ENCODE measurements around the gene ZNF438.
"Not testable (repeated sequence)": the region's sequence is repeated elsewhere in the genome, so short reads cannot be mapped to it uniquely, and the experiment has no call there.

ZNF438 gene

DNA sequence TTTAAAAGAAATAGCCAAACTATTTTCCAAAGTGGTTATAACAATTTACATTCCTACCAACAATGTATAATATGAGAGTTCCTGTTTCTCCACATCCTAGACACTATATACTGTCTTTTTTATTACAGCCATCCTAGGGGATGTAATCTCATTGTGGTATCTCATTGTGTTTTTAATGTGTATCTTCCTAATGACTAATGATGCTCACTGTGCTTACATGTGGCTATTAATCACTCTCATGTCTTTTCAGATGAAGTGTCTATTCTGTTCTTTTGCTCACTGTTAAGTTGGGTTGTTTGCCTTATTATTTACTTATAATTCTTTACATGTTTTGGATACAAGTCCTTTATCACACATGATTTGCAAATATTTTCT lies 71.8 kb downstream of the ZNF438 start:
- in situ Hi-C loops (cut with HindIII; ENCODE audit: low pct_ligation_motif_present, low sequenced_read_pairs) = no loop called here
- Histone ChIP-seq H3K36me3 (replicated peaks) (no peaks in the 10 kb centered on the region), H3K27ac (no peak overlapping the region), H3K4me3 (ENCODE audit: low read depth, low read length) (no peak overlapping the region), H3K27me3 (replicated peaks) (no peaks in the 10 kb centered on the region)
- DNase-seq = no peak
- TF ChIP-seq, protein P1, sequence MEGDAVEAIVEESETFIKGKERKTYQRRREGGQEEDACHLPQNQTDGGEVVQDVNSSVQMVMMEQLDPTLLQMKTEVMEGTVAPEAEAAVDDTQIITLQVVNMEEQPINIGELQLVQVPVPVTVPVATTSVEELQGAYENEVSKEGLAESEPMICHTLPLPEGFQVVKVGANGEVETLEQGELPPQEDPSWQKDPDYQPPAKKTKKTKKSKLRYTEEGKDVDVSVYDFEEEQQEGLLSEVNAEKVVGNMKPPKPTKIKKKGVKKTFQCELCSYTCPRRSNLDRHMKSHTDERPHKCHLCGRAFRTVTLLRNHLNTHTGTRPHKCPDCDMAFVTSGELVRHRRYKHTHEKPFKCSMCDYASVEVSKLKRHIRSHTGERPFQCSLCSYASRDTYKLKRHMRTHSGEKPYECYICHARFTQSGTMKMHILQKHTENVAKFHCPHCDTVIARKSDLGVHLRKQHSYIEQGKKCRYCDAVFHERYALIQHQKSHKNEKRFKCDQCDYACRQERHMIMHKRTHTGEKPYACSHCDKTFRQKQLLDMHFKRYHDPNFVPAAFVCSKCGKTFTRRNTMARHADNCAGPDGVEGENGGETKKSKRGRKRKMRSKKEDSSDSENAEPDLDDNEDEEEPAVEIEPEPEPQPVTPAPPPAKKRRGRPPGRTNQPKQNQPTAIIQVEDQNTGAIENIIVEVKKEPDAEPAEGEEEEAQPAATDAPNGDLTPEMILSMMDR (IDR thresholded peaks at IDR 0.05; ENCODE audit: low read depth, low read length, missing control alignments) = no peak

- H3K27me3 ChIP-seq (replicated peaks); H3K36me3 ChIP-seq (replicated peaks); in situ Hi-C loops (cut with HindIII; ENCODE audit: low pct_ligation_motif_present, low sequenced_read_pairs); H3K27ac ChIP-seq; H3K4me3 ChIP-seq (ENCODE audit: low read depth, low read length); DNase-seq: not testable (repeated sequence)
Measured at GRCh38 chr10:30949218-30949617, 82.4 kb downstream of the ZNF438 start.

GRCh38 chr10:30944005-30944404 lies 87.7 kb downstream of the ZNF438 start:
- Histone ChIP-seq H3K27ac (no peak overlapping the region), H3K4me3 (ENCODE audit: low read depth, low read length) (no peak overlapping the region), H3K36me3 (replicated peaks) (no peaks in the 10 kb centered on the region), H3K27me3 (replicated peaks) (no peaks in the 10 kb centered on the region)
- in situ Hi-C loops (cut with HindIII; ENCODE audit: low pct_ligation_motif_present, low sequenced_read_pairs) = no loop called here
- no peak for DNase-seq
- TF ChIP-seq, protein P1 (IDR thresholded peaks at IDR 0.05; ENCODE audit: low read depth, low read length, missing control alignments) = no peak

DNA sequence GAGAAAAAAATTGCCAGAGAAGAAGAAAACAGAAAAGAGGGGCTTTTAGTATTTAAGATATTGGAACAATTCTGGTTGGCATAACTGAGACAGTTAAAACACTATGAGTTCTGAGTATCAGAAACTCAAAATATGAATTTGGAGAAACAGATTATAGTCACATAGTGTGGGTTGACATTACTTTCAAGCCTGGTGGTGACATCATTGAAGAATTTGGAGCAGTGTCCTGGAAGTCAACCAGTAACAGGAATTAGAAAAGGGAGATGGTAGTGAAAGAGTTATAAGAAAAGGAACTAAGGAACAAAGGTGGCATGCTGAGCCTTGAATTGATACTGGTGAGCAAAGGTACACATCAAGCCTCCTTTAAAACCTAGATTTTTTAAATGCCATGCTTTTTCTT lies 88.2 kb downstream of the ZNF438 start:
- in situ Hi-C loops (cut with HindIII; ENCODE audit: low pct_ligation_motif_present, low sequenced_read_pairs) = no loop called here
- TF ChIP-seq, protein P1 (IDR thresholded peaks at IDR 0.05; ENCODE audit: low read depth, low read length, missing control alignments) = no peak
- no peaks in the 10 kb centered on the region for H3K36me3 ChIP-seq (replicated peaks)
- H3K27ac ChIP-seq = no peak overlapping the region
- no peak overlapping the region for H3K4me3 ChIP-seq (ENCODE audit: low read depth, low read length)
- no peaks in the 10 kb centered on the region for H3K27me3 ChIP-seq (replicated peaks)
- DNase-seq = no peak

- H3K27me3 ChIP-seq (replicated peaks) = no peaks in the 10 kb centered on the region
- H3K4me3 ChIP-seq (ENCODE audit: low read depth, low read length) = no peak overlapping the region
- TF ChIP-seq, protein P1 (IDR thresholded peaks at IDR 0.05; ENCODE audit: low read depth, low read length, missing control alignments) = no peak
- no peak for DNase-seq
- no peaks in the 10 kb centered on the region for H3K36me3 ChIP-seq (replicated peaks)
- no peak overlapping the region for H3K27ac ChIP-seq
- in situ Hi-C loops (cut with HindIII; ENCODE audit: low pct_ligation_motif_present, low sequenced_read_pairs) = no loop called here
Measured at GRCh38 chr10:30940256-30940655, 91.4 kb downstream of the ZNF438 start.

- Histone ChIP-seq H3K27me3 (replicated peaks) (no peaks in the 10 kb centered on the region), H3K4me3 (ENCODE audit: low read depth, low read length) (no peak overlapping the region), H3K27ac (no peak overlapping the region), H3K36me3 (replicated peaks) (no peaks in the 10 kb centered on the region)
- in situ Hi-C loops (cut with HindIII; ENCODE audit: low pct_ligation_motif_present, low sequenced_read_pairs) = no loop called here
- TF ChIP-seq, protein P1 (IDR thresholded peaks at IDR 0.05; ENCODE audit: low read depth, low read length, missing control alignments) = no peak
- DNase-seq = no peak
Measured at GRCh38 chr10:30939643-30940251, 91.9 kb downstream of the ZNF438 start.
